GM15510 (cell line): ENCODE data around the gene COL13A1.

Source experiments
- POLR2A ChIP-seq: IDR thresholded peaks from 3 replicates; pipeline ENCODE4 v1.6.1; 2011; ENCODE audit warnings: borderline replicate concordance; ENCODE audit not compliant: insufficient read length; ENCODE audit errors: extremely low read depth

The COL13A1 gene

DNA sequence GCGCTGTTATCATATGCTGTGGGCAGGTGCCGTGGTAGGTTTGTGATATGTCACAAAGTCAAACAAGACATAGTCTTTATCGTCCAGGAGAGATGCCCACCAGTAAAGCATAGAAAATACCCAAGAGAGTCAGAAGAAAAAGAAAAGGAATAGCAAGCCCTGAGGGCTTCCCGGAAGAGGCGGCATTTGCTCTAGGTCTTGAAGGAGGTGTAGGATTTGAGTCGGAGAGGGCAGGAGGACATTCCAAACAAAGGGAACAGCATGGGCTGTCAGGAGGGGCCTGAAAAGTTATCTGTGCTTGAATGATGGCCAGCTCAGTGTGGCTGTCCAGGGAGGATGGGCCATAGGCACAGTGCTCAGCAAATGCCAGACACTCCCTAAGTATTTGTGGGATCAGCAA, 42.2 kb downstream of the COL13A1 start:
- TF ChIP-seq POLR2A, result no peak

DNA sequence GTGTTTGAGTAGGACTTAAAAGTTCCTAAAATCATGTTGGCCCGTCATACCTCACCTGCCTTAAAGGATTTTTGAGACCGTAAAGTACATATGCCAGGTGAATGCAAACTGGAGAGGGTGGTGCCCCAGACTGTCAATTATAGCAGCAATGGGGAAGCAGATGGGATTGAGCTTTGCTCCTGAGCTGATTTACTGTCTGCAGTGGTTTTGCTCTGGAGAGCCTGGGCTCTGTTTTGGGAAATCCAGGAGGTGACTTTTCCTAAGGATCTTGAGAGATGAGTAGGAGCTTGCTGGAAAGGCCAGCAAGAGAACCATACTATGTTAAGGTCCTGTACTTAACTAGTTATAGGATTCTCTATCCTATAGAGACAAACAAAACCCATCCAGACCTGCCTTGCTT, 43.0 kb downstream of the COL13A1 start:
- TF ChIP-seq POLR2A, result no peak

DNA sequence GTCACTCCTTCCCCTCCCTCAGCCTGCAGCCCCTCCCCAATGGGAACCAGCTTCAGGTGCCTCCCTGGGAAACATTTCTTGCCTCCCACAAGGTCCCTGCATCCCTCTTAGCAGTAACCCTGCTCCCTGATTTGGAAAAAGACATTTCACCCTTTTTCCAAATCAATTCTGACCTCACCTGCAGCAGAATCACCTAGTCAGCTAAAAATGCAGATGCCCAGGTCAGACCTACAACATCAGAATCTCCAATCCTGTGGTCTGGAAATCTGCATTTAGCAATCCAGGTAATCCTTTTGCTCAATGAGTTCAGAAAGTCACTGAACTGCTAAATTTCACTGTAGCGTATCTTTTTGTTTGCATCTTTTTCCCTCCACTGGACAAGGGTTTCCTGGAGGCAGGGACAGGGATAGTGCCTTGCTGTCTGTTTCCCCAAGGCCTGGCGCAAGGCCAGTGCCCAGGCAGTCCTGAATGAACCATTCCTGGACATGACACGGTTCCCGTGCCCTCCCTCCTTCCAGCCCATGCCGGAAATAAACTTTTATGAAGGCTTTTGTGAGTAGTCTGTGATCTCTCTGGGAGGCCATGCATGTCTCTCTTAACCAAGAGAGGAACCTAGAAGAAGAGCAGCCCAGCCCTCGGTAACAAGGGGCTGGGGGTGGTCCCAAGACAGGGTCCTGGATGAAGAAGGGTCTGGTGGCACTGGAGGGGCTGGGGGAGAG, 44.0 kb downstream of the COL13A1 start:
- no peak for TF ChIP-seq POLR2A

DNA sequence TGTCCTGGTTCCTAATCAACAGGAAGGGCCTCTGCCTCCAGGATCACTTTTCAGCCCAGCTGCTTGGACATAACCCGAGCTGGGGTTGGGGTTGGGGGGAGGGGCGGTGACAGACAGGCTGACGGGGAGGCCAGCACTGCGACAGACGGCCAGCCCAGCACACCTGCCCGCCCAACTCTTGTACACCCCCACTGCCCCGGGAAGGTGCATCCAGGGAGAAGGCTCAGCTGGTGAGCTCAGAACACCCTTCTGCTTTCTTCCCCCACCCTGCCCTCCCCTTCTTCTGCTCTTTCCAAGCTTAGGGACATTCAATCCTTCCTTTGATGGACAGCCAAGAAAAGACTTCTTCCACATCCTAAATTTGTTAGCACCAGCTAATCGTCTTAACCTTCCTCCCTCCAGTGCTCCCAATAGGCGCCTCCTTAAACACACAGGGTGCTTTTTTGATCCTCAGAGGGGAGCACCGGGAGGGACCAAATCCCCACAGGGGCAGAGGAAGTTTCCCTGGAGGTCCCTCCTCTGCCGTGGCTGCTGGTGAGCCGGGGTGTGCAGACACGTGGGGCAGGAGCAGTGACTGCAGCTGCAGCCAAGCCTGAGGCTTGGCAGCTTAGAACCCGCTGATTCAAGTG, 44.7 kb downstream of the COL13A1 start:
- TF ChIP-seq POLR2A, result no peak

DNA sequence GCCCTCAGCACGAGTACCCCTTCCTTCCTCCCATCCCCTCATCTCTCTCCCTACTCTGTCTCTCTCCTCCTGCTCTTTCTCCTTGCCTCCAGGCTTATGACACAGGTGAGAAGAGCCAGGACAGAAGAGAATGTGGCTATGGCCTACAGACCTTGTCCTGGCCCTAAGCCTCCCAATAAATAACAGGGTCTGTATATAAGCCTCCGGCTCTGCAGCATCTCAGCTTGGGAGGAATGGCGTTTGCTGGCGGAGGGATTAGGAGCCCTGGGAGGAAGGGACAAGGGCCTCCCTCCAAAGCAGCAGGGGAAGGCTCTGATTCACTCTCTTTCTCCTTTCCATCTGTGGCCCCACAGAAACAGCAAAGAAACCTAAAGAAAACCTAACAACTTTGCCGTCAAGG, 45.8 kb downstream of the COL13A1 start:
- TF ChIP-seq POLR2A, result no peak

DNA sequence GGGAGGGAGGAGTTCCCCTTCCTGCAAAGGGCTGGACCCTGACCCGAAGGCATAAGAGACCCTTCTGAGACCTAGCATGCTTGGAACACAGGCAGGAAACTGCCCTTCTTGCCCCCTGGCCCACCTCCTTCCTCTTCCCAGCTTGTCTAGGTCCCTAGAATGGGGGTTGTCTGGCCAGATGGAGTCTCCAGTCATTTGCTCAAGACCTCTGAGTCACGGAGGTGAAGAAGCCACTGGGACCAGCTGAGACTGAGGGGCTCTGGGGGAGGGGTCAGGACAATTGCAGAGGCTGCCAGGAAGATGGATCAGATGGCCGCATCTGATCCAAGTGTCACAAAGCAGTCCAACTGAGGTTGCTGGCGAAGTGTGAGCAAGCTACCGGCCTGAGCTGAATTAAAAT, 46.2 kb downstream of the COL13A1 start:
- TF ChIP-seq POLR2A, result no peak

DNA sequence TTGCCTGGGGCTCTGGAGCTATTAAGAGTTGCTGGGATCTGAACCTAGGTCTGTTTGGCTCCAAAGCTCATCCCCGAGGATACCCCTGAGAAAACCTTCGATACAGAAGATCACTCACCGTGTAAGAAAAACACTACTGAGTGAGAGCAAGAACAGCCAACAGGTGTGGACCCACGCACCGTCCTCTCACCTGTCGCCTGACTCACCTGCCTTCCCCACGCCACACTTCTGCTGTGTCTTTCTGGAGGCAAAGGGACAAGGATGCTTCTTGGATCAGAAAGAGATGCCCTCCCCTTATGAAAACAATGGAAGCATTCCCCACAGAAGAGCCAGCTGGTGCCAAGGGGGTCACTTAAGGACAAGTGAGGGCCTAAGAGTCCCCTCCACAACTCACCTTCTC, 46.7 kb downstream of the COL13A1 start:
- TF ChIP-seq POLR2A, result no peak

DNA sequence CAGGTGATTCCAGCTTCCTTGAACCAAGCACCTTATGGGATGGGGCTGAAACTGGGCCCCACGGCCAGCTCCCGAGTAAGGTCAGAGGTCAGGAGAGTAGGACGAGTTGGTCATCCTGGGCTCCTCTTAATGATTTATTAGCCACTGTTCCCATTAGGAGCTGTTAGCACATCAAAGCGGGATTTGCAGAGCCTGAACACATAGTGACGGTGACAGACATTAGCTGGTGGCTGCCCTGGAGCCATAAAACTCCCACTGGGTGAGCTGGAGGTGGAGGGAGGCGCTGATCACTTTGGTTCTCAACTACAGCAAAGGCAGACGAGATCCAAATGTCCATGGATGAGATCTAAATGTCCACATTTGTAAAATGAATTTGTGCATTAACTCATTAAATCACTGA, 48.1 kb downstream of the COL13A1 start:
- no peak for TF ChIP-seq POLR2A

DNA sequence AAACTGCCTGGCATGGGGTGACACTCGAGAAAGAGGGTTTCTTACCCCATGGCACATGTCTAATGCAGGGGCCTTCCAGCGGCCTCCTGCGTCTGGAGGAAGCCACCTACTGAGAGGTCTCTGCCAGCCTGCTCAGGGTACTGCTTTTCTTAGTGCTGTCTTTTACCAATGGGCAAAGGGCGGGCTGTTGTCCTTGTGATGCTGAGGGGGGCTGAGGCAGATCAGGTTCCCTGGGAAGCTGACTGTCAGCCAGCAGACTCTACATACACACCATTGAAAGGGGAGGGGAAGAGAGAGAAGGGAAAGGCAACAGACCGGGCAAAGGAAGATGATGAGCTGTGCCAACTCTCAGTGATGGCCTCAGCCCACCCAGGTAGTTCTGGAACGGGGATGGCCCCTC, 48.7 kb downstream of the COL13A1 start:
- TF ChIP-seq POLR2A, result no peak

DNA sequence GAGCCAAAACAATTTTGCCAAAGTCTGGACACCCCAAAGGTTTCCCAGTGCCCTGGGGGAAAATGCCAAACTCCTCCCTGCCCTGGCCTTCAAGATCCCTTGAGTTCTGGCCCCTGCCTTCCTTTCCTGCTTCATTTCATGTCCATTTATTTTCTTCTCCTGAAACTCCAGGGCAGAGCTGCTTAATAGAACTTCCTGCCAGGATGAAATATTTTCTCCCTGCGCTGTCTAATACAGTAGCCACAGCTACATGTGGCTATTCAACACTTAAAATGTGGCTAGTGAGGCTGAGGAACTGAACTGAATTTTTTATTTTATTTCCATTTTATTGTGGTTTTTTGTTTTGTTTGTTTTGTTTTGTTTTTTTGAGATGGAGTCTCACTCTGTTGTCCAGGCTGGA, 49.6 kb downstream of the COL13A1 start:
- TF ChIP-seq POLR2A, result no peak

DNA sequence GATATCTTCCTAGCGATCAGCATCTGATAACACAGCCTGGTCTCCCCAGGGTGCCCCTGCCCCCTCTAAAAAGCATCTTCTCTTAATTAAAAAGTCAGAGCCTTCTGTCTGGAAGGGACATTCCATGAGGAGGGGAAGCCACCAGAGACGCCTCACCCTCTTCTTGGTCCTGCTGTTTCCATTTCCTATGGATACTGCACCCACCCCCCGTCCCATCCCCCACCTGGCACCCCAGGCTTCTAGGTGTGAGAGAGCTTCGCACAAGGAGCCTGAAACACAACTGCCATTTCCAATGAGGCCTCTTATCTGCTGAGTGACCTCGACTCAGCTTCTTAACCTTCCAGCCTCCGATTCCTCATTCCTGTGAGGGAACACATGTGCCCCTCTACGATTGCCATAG, 51.4 kb downstream of the COL13A1 start:
- no peak for TF ChIP-seq POLR2A

DNA sequence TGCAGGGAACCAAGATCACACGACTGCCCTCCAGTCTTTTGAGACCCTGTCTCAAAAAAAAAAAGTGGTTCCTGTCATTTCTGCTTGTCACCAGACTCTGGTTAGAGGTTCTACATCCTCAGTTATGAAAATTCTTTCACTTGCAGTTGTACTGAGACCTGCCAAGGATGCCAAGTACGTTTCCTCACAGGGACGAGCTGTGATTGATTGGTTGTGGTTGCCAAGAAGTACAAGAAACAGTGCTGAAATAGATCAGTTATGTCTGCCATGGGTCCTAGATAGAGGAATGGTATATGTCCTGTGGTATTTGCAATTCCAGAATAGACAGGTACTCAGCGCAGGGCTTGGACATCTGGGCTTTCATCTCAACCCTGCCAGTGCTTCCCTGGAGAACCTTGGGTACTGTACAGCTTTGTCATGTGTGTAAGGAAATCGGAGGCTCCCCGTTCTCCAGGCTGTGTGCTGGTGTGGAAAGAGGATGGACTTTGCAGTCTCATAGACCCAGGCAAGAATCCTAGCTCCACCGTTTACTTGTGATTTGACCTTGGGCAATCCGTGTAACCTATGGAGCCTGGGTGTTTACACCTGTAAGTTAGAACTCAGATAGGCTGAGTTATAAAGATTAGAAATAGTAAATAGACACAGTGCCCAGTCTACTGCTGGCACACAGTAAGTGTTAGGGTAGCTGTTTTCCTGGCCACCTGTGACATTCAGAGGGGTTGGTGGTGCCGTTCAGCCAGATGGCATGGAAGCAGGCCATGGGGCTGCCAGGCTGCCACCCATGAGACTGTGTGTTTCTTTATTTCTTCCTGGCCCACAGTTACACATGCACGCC, 53.0 kb downstream of the COL13A1 start:
- TF ChIP-seq POLR2A, result no peak

DNA sequence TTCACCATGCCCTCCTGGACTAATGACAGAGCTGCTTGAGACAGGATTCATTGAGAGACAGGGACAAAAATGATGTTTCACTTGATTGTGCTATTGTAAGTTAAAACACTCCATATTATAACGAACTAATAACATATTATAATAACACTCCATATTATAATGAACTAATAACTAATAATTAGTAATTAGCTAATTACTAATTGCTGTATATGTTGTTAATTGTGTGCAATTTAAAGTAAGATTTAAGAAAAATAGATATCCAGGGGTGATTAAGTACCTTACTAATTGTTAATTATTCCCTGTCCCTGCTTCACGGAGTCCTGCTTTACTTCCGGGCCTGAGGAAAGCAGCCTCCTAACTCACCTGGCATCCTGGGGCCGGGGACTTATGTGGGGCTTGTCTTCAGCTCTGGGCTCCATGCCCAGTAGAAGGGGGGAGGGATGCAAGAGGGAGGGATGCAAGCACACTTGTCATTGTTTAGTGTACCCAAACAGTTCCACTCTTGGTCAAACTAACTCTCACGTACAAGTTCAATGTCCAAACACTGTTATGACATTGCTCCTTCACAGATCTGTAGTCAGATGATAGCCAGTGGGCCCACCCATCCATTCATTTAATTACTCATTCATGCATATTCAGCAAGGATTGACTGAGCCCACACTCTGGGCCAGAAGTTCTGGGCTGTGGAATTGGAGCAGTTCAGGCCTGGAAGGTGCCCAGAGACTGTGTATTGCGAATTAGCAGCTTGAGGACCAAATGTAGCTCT, 53.8 kb downstream of the COL13A1 start:
- TF ChIP-seq POLR2A, result no peak

DNA sequence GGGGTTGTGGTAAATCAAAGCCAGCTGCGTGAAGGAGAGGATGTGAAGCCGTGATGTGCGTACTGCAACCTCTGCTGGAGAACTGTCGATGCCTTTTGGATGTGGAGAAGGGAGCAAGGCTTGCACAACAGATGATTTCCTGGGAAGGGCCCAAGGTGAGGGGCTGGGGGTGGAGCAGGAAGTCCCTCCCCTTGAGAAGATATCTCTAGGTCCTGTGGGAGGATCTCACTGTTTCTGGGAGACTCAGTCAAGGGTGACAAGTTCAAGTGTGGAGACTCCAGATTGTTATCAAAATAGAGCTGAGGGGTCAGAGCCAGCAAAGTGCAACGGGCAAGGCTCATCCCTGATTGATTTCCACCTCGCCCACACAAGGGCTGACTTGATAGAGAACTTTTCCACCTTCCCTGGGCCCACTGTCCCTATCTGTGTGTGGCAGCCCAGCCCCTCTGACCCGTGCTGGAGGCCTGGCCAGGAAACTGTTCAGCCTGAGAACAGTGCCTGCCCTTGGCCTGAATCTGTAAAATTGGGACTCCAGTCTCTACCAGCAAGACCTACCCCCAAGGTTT, 55.0 kb downstream of the COL13A1 start:
- TF ChIP-seq POLR2A, result no peak
